K562 treated with DMSO at 1 percent for 4 hours (cell line): ENCODE data around the gene PAGE5. TPM values are rescaled to one million over a fixed set of nuclear protein-coding genes. Genes with fewer than 3 reads are reported as not detected.

ENCODE experiments used
- total RNA-seq: library from RNA; unstranded; fragments of 300-600 nt; gene quantifications from 2 replicates; pipeline ENCODE4 v1.2.3, GENCODE V29; 2022; ENCODE audit not compliant: insufficient read depth

Gene PAGE5
- 246 and 255 TPM in 2 replicates for total RNA-seq

GRCh38 chrX:55220119-55220794 lies at the start of gene PAGE5:
PAGE5 (plus strand) TSS chrX:55220346; CDS start chrX:55221383, 1,037 bp downstream.

GRCh38 chrX:55264816-55265215 lies 44.7 kb downstream of the PAGE5 start, which contains the start of gene PAGE3:
PAGE3 (minus strand) TSS chrX:55264916; CDS start chrX:55263903, 1,013 bp downstream.

Other genes with a start within 250 kb of the PAGE5 start
- not detected in 2 replicates for gene PFKFB1, start 226.2 kb upstream of the PAGE5 start, total RNA-seq
- 14.7 and 18.1 TPM in 2 replicates for gene APEX2, start 220.0 kb upstream of the PAGE5 start, total RNA-seq
- gene ALAS2, start 189.4 kb upstream of the PAGE5 start, total RNA-seq, result 70.5 and 86.1 TPM in 2 replicates
- gene PAGE2B, start 145.3 kb upstream of the PAGE5 start, total RNA-seq, result 26.0 and 28.6 TPM in 2 replicates
- 3.1 TPM in 1 of 2 replicates, not detected in the other for gene PAGE2, start 131.3 kb upstream of the PAGE5 start, total RNA-seq
- gene PAGE3, start 44.6 kb downstream of the PAGE5 start, total RNA-seq, result not detected in 2 replicates
- gene MAGEH1, start 231.8 kb downstream of the PAGE5 start, total RNA-seq, result 11.8 and 15.2 TPM in 2 replicates